Hepatocyte (in vitro differentiated cells): ENCODE results near the gene HOXB3. TPM values are rescaled to one million over a fixed set of nuclear protein-coding genes. Genes with fewer than 3 reads are reported as not detected.

Source experiments
- DNase-seq: peaks from one replicate; pipeline ENCODE4 v3.0.0-alpha.2; 2016; ENCODE audit warnings: low spot score
- H2AFZ ChIP-seq: fragments of 200-600 bp; sonication (generic); 2 replicates; pipeline ENCODE4 v1.6.0; 2016; ENCODE audit warnings: antibody characterized with exemption, mild to moderate bottlenecking
- H3K27ac ChIP-seq: fragments of 200-600 bp; sonication (generic); 2 replicates; pipeline ENCODE4 v1.5.1; 2016; ENCODE audit warnings: mild to moderate bottlenecking
- H3K27me3 ChIP-seq: fragments of 200-600 bp; sonication (generic); 2 replicates; pipeline ENCODE4 v1.6.1; 2016
- H3K36me3 ChIP-seq: fragments of 200-600 bp; sonication (generic); replicated peaks from 2 replicates; pipeline ENCODE4 v1.5.1; 2016; ENCODE audit warnings: low read depth; ENCODE audit not compliant: insufficient read depth
- H3K4me1 ChIP-seq: fragments of 200-600 bp; sonication (generic); 2 replicates; pipeline ENCODE4 v1.5.1; 2016; ENCODE audit warnings: mild to moderate bottlenecking, moderate library complexity; ENCODE audit not compliant: insufficient read depth
- H3K4me2 ChIP-seq: fragments of 200-600 bp; sonication (generic); 2 replicates; pipeline ENCODE4 v1.6.0; 2016
- H3K4me3 ChIP-seq: fragments of 200-600 bp; sonication (generic); 2 replicates; pipeline ENCODE4 v1.5.1; 2016; ENCODE audit warnings: mild to moderate bottlenecking
- H3K79me2 ChIP-seq: fragments of 200-600 bp; sonication (generic); 2 replicates; pipeline ENCODE4 v1.6.0; 2017; ENCODE audit warnings: mild to moderate bottlenecking
- H3K9me2 ChIP-seq: fragments of 200-600 bp; sonication (generic); replicated peaks from 2 replicates; pipeline ENCODE4 v1.6.0; 2017; ENCODE audit warnings: mild to moderate bottlenecking; ENCODE audit not compliant: insufficient read depth
- H3K9me3 ChIP-seq: fragments of 200-600 bp; sonication (generic); 2 replicates; pipeline ENCODE4 v1.5.1; 2016; ENCODE audit warnings: low read depth, mild to moderate bottlenecking
- H4K20me1 ChIP-seq: fragments of 200-600 bp; sonication (generic); 2 replicates; pipeline ENCODE4 v1.6.0; 2016; ENCODE audit warnings: mild to moderate bottlenecking; ENCODE audit not compliant: insufficient read depth, poor library complexity, severe bottlenecking
- EZH2 ChIP-seq: fragments of 200-600 bp; sonication (generic); IDR thresholded peaks from 2 replicates; pipeline ENCODE4 v1.6.1; 2016; ENCODE audit warnings: antibody characterized with exemption, mild to moderate bottlenecking, borderline replicate concordance
- EZH2phosphoT487 ChIP-seq: fragments of 200-600 bp; sonication (generic); IDR thresholded peaks from one replicate; pipeline ENCODE4 v1.6.1; 2018; ENCODE audit warnings: antibody characterized with exemption, mild to moderate bottlenecking, low read depth, moderate library complexity; ENCODE audit not compliant: unreplicated experiment, severe bottlenecking
- WGBS: methylation state at CpG from one replicate; pipeline ENCODE4 v1.1.6; 2016; ENCODE audit warnings: low lambda C conversion rate; ENCODE audit errors: missing lambda C conversion rate; 5-methylcytosine and 5-hydroxymethylcytosine counted together
- polyA plus RNA-seq: library from polyadenylated mRNA; unstranded; fragments of >200 nt; fragmentation: Nextera tagmentation; extraction: Ambion mirVana; gene quantifications from 2 replicates; pipeline ENCODE4 v1.2.1, GENCODE V29; 2016
- total RNA-seq: library from RNA; depleted of rRNA; stranded (reverse); fragments of >200 nt; gene quantifications from 2 replicates; pipeline ENCODE4 v1.2.3, GENCODE V29; 2014
- TF ChIP-seq, protein P1 (sequence below): fragments of 200-600 bp; sonication (generic); IDR thresholded peaks from 2 replicates; pipeline ENCODE4 v1.5.1; 2016; ENCODE audit warnings: antibody characterized with exemption, mild to moderate bottlenecking; ENCODE audit not compliant: poor library complexity

HOXB3 gene
- total and polyA plus RNA-seq, 2 experiments from 2014 or later = 1.8 to 5.9 TPM

DNA sequence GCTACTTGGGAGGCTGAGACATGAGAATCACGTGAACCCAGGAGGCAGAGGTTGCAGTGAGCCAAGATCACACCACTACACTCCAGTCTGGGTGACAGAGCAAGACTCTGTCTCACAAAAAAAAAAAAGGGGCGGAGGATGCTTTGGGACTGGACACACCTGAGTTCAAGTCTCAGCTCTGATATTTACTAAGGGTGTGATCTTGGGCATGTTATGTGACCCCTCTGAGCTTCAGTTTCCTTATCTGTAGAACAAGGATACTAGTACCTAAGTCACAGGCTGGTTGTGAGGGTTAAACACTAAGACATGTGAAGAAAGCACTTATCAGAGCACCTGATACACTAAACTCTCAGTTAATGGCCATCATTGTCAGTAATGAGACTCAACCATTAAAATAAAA lies 85.1 kb downstream of the HOXB3 start:
- Histone ChIP-seq H3K27me3 (peaks cover 48% of the 10 kb centered on the region), H3K36me3 (no peaks in the 10 kb centered on the region), H3K9me2 (no peaks in the 10 kb centered on the region), H3K4me2 (no peak overlapping the region), H3K4me1 (peaks cover 17% of the 10 kb centered on the region), H3K27ac (peak overlapping the region; percentile 43), H3K9me3 (no peaks in the 10 kb centered on the region), H3K79me2 (no peaks in the 10 kb centered on the region), H2AFZ (no peak overlapping the region), H3K4me3 (no peak overlapping the region), H4K20me1 (no peaks in the 10 kb centered on the region)
- TF ChIP-seq EZH2 = no peak
- TF ChIP-seq, protein P1, sequence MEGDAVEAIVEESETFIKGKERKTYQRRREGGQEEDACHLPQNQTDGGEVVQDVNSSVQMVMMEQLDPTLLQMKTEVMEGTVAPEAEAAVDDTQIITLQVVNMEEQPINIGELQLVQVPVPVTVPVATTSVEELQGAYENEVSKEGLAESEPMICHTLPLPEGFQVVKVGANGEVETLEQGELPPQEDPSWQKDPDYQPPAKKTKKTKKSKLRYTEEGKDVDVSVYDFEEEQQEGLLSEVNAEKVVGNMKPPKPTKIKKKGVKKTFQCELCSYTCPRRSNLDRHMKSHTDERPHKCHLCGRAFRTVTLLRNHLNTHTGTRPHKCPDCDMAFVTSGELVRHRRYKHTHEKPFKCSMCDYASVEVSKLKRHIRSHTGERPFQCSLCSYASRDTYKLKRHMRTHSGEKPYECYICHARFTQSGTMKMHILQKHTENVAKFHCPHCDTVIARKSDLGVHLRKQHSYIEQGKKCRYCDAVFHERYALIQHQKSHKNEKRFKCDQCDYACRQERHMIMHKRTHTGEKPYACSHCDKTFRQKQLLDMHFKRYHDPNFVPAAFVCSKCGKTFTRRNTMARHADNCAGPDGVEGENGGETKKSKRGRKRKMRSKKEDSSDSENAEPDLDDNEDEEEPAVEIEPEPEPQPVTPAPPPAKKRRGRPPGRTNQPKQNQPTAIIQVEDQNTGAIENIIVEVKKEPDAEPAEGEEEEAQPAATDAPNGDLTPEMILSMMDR = no peak
- 69% methylated on average over 2 of the region's 2 CpGs for WGBS
- DNase-seq = no peak

DNA sequence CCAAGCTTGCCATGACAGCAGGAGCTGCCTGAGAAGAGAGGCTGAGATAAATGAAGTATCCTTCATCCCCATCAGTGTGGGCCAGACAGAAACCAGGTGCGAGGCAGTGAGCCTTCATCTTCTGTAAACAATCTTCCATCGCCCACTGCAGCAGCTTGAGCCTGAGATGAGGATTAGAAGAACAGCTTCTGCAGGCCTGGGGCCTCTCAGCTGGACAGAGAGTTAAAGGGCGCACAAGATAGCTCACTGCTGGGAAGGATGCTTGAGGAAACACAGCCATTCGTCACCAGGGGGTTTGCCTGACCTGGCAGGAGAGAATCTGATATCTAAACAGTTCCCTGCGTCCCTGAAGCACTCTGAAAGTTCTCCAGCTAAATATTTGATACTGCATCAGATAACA lies 86.3 kb downstream of the HOXB3 start:
- Histone ChIP-seq H3K36me3 (no peaks in the 10 kb centered on the region), H3K27ac (no peak overlapping the region), H4K20me1 (no peaks in the 10 kb centered on the region), H3K9me3 (no peaks in the 10 kb centered on the region), H3K4me1 (peaks cover 17% of the 10 kb centered on the region), H3K9me2 (no peaks in the 10 kb centered on the region), H3K4me3 (no peak overlapping the region), H3K27me3 (peaks cover 49% of the 10 kb centered on the region), H3K4me2 (no peak overlapping the region), H2AFZ (no peak overlapping the region), H3K79me2 (no peaks in the 10 kb centered on the region)
- WGBS = 11% methylated on average over 5 of the region's 5 CpGs
- TF ChIP-seq, protein P1 = no peak
- TF ChIP-seq EZH2 = no peak
- TF ChIP-seq EZH2phosphoT487 = no peak
- peak; percentile 49 for DNase-seq

DNA sequence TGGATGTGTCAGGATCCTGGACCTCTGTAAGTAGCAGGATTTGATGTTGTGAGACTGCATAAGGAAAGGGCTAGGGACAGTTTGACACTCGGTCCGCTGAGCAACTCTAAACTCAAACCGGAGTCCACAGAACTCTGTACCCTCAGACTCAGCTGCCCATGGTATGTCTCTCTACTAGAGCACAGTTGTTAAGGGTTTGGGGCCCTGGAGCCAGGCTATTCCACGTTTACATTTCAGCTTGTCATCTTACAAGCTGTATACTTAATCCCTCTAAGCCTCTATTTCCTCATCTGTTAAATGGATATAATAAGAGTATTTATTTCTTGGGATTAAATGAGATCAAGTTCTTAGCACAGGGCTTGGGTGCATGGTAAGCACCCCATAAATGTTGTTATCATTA lies 87.1 kb downstream of the HOXB3 start:
- Histone ChIP-seq H3K4me2 (no peak overlapping the region), H2AFZ (no peak overlapping the region), H3K9me2 (no peaks in the 10 kb centered on the region), H3K9me3 (no peaks in the 10 kb centered on the region), H4K20me1 (no peaks in the 10 kb centered on the region), H3K4me1 (peaks cover 17% of the 10 kb centered on the region), H3K27me3 (peaks cover 53% of the 10 kb centered on the region), H3K36me3 (no peaks in the 10 kb centered on the region), H3K27ac (peak overlapping the region; percentile 10), H3K79me2 (no peaks in the 10 kb centered on the region), H3K4me3 (no peak overlapping the region)
- WGBS = 48% methylated on average over 4 of the region's 4 CpGs
- DNase-seq = no peak
- TF ChIP-seq, protein P1 = no peak
- TF ChIP-seq EZH2 (no peak), EZH2phosphoT487 (no peak)

DNA sequence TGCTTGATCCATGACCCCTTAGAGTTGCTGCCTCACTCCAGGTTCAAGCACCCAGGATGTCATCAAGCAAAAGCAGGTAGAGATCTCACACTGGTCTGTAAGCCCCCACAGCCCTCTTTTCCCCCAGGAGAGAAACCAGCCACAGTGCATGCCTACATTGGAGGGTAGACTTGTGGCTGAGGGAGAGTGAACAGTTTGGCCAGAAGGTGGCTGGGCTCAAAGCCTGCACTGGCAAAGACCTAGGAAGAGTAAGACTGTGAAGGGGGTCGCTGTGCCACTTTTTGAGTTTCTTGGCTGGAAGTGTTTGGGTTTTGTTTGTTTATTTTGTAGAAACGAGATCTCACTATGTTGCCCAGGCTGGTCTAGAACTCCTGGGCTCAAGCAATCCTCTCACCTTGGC lies 87.7 kb downstream of the HOXB3 start:
- H3K4me2 ChIP-seq = no peak overlapping the region
- no peak overlapping the region for H2AFZ ChIP-seq
- H3K9me2 ChIP-seq = no peaks in the 10 kb centered on the region
- no peaks in the 10 kb centered on the region for H3K36me3 ChIP-seq
- H3K79me2 ChIP-seq = no peaks in the 10 kb centered on the region
- H4K20me1 ChIP-seq = no peaks in the 10 kb centered on the region
- H3K27me3 ChIP-seq = peaks cover 54% of the 10 kb centered on the region
- 74% methylated on average over 2 of the region's 2 CpGs for WGBS
- TF ChIP-seq, protein P1 = no peak
- no peak for TF ChIP-seq EZH2
- TF ChIP-seq EZH2phosphoT487 = no peak
- no peak overlapping the region for H3K4me3 ChIP-seq
- peaks cover 17% of the 10 kb centered on the region for H3K4me1 ChIP-seq
- no peaks in the 10 kb centered on the region for H3K9me3 ChIP-seq
- DNase-seq = no peak
- H3K27ac ChIP-seq = no peak overlapping the region
